ENCODE measurements around the gene ZNF790.
A peak's percentile ranks its signal among the peaks of the same experiment; 100 is the strongest.
"Not testable (repeated sequence)": the region's sequence is repeated elsewhere in the genome, so short reads cannot be mapped to it uniquely, and the experiment has no call there.

Gene ZNF790

DNA sequence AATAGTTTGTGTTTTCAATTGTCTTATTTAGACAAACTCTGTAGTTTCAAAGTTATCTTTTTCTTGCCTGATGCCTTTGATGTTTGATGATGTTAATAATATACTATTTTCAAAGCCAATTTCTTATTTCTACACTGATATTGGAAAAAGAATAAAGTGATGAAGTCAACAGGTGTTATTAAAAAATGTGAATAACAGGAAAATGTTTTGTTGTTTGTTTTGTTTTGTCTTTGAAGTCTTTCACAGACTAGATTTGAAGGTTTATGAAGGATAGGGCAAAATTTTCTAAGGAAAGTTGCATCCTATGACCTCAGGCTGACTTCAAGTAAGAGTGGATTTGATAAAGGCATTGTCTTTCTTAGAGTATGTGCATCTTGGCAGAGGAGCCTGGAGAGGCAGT lies 31.2 kb downstream of the ZNF790 start:
- DNase-seq (ENCODE audit: low spot score), result no peak
- in situ Hi-C loops (cut with MboI; ENCODE audit: low pct_unique_long_range_greater_than_20kb, low sequenced_read_pairs, unreplicated experiment), result no loop called here
- TF ChIP-seq, protein P1, sequence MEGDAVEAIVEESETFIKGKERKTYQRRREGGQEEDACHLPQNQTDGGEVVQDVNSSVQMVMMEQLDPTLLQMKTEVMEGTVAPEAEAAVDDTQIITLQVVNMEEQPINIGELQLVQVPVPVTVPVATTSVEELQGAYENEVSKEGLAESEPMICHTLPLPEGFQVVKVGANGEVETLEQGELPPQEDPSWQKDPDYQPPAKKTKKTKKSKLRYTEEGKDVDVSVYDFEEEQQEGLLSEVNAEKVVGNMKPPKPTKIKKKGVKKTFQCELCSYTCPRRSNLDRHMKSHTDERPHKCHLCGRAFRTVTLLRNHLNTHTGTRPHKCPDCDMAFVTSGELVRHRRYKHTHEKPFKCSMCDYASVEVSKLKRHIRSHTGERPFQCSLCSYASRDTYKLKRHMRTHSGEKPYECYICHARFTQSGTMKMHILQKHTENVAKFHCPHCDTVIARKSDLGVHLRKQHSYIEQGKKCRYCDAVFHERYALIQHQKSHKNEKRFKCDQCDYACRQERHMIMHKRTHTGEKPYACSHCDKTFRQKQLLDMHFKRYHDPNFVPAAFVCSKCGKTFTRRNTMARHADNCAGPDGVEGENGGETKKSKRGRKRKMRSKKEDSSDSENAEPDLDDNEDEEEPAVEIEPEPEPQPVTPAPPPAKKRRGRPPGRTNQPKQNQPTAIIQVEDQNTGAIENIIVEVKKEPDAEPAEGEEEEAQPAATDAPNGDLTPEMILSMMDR (IDR thresholded peaks at IDR 0.05; ENCODE audit: extremely low read depth, insufficient read depth, missing control alignments), result no peak

GRCh38 chr19:36805364-36805763 lies 32.8 kb downstream of the ZNF790 start:
- in situ Hi-C loops (cut with MboI; ENCODE audit: low pct_unique_long_range_greater_than_20kb, low sequenced_read_pairs, unreplicated experiment), result no loop called here
- TF ChIP-seq, protein P1 (IDR thresholded peaks at IDR 0.05; ENCODE audit: extremely low read depth, insufficient read depth, missing control alignments), result no peak
- no peak for DNase-seq (ENCODE audit: low spot score)

DNA sequence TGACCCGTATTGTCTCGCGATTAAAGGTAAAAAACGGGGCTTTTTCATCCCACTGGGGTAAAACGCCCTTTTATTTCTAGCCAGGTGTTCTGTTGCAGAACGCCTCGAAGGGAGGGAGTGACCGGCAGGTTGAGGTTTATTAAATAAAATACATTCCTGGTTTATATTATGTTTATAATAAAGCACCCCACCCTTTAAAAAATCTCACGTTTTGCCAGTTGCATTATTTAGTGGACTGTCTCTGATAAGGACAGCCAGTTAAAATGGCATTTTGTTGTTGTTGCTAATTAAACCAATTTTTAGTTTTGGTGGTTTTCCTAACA lies 40.4 kb downstream of the ZNF790 start:
- TF ChIP-seq, protein P1 (IDR thresholded peaks at IDR 0.05; ENCODE audit: extremely low read depth, insufficient read depth, missing control alignments), result no peak
- in situ Hi-C loops (cut with MboI; ENCODE audit: low pct_unique_long_range_greater_than_20kb, low sequenced_read_pairs, unreplicated experiment), result no loop called here
- DNase-seq (ENCODE audit: low spot score), result peak; percentile 65

- in situ Hi-C loops (cut with MboI; ENCODE audit: low pct_unique_long_range_greater_than_20kb, low sequenced_read_pairs, unreplicated experiment), result no loop called here
- TF ChIP-seq, protein P1 (IDR thresholded peaks at IDR 0.05; ENCODE audit: extremely low read depth, insufficient read depth, missing control alignments), result no peak
- no peak for DNase-seq (ENCODE audit: low spot score)
Observed at GRCh38 chr19:36796714-36796992, 41.5 kb downstream of the ZNF790 start.

DNA sequence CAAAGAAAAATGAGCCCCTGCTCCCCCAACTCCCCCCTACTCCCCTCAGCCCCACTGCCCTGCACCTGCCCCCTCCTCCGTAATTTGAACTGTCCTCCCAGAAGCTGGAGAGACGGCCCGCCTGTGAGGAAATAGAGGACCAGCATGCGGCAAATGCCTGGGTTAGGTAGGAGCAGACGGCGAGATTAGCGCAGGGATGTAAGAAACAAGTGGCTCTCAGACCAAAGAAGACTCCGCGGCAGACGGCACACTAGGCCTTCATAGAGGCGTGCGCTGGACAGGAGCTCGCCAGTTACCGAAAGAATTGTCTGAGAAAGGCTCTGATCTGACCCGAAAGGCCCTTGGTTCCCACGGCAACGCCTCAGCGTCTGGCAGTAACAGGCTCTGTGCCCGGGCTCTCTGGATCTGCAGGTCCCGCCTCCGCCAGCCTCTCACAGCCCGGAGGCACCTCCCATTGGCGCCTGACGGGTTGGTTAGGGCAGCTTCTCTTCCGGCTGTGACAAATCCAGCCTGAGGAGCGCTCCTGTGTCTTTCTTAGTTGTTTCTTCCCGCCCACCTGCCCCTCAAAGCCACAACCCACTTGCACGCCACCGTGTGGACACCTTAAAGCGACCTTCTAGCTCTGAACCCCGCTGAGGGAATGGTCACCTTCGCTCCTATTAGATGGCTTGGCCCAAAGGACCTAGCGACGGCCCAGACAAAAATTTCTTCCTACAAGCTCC lies 46.6 kb downstream of the ZNF790 start:
- in situ Hi-C loops (cut with MboI; ENCODE audit: low pct_unique_long_range_greater_than_20kb, low sequenced_read_pairs, unreplicated experiment); DNase-seq (ENCODE audit: low spot score): not testable (repeated sequence)
- TF ChIP-seq, protein P1 (IDR thresholded peaks at IDR 0.05; ENCODE audit: extremely low read depth, insufficient read depth, missing control alignments), result peak; percentile 17

- TF ChIP-seq, protein P1 (IDR thresholded peaks at IDR 0.05; ENCODE audit: extremely low read depth, insufficient read depth, missing control alignments), result no peak
- DNase-seq (ENCODE audit: low spot score), result no peak
- in situ Hi-C loops (cut with MboI; ENCODE audit: low pct_unique_long_range_greater_than_20kb, low sequenced_read_pairs, unreplicated experiment), result no loop called here
Observed at GRCh38 chr19:36775768-36776167, 62.4 kb downstream of the ZNF790 start.

DNA sequence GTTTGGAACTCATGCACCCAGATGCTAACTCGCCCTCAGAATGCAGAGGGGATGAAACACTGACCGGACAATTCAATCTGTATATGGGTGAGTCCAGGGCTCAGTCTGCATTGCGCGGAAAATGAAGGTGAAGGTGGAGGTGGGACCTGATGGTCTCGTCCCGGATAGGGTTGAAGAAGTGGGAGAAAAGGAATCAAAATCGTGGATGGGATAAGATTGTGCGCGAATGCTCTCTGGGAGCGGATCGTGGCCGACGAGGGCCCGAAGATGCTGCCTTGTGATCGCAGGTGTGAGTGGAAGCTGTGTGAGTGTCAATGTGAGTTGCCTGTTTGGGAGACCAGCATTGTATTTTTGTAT lies 65.0 kb downstream of the ZNF790 start:
- no peak for DNase-seq (ENCODE audit: low spot score)
- in situ Hi-C loops (cut with MboI; ENCODE audit: low pct_unique_long_range_greater_than_20kb, low sequenced_read_pairs, unreplicated experiment), result no loop called here
- TF ChIP-seq, protein P1 (IDR thresholded peaks at IDR 0.05; ENCODE audit: extremely low read depth, insufficient read depth, missing control alignments), result no peak
